GM15510 (cell line): ENCODE measurements around the gene FARP1.

Experiments used
- POLR2A ChIP-seq: IDR thresholded peaks from 3 replicates; pipeline ENCODE4 v1.6.1; 2011; ENCODE audit warnings: borderline replicate concordance; ENCODE audit not compliant: insufficient read length; ENCODE audit errors: extremely low read depth

The FARP1 gene

DNA sequence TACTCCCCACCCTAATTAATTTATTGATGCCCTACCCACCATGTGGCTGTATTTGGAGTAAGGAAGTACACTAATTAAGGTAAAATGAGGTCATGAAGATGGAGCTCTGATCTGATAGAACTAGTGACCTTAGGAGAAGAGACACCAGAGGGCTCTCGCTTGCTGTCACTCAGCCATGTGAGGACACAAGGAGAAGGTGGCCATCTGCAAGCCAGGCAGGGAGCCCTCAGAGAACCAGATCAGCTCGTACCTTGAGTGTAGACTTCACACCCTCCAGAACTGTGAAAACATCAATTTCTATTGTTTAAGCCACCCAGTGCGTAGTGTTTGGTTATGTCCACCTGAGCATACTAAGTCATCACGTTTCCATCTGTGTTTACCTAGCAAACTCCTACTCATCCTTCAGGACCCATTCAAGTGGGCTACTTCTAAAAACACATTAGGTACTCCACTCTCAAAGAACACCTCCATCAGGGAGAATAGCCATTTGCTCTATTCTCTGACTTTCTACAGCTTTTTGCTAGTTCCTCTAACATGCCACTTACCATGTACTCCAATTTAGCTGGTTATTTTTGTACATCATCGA lies 191.8 kb downstream of the FARP1 start:
- TF ChIP-seq POLR2A = no peak

DNA sequence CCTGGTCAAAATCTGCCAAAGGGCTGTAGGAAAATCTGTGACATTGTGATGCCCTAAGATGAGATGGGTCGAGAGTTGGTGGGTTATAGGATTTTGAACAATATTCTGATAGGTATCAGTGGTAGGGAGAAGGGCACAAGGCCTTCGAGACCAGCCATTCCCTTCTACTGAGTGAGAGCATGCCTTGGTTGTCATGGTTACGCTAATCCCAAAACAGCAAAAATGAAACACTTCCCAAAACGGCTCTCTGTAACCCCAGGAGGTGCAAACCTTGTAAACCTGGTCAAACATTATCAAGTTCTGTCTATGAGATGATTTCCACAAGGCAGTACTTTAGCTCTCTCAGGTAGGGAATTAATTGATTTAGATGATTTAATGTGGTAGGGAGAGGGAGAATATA lies 192.8 kb downstream of the FARP1 start:
- TF ChIP-seq POLR2A = no peak

DNA sequence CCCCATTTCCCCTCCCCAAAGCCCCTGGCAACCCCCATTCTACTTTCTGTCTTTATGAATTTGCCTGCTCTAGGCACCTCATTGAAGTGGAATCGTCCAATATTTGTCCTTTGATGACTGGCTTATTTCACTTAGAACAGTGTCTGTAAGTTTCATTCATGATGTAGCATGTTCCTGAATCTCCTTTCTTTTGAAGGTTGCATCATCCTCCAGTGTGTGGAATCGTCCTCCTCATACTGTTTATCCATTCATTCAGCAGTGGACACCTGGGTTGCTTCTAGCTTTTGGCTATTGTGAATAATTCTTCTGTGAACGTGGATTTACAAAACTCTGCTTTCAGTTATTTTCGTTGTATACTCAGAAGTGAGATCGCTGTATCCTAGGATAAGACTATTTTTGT lies 195.4 kb downstream of the FARP1 start:
- TF ChIP-seq POLR2A = no peak

DNA sequence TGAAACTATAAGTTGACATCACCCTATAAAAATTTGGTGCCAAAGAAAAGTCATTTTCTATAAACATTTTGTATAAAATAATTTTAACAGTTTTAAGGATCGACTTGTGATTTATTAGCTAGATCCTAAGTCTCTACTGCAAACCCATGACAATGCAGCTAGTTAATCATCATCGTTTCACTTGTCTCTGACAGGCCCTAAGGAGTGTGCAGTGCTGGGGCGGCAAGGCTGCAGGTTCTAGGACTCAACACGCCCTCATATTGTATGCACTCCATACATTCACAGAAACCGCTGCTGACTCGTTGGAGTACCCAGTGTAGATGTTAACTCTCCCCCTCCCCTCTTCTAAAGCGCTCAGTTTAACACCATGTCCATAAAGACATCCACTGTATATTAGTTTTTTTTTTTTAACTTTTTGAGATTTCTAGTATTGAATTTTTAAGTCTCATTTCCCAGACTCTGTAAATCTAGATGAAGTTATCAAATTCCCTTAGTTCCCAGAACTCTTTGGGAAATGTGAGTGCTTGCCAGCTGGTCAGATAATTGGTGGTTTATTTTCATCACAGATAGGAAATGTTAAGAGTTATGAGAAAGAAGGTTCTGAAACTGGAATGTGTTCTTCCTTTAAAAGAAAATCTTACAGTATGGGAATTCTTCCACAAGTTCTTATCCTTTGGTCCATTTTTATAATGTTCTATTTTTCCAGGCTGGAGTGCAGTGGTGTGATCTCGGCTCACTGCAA lies 197.0 kb downstream of the FARP1 start:
- no peak for TF ChIP-seq POLR2A

DNA sequence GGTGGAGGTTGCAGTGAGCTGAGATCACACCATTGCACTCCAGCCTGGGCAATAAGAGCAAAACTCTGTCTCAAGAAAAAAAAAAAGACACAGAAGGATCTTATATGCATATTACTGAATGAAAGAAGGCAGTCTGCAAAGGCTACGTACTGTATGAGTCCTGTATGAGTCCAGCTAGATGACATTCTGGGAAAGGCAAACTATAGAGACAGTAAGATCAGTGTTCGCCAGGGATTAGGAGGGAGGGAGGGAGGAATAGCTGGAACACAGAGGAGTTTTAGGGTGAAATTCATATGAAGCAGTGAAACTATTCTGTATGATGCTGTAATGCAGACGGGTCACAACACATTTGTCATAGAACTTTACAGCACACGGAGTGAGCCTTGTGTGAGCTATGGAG lies 200.1 kb downstream of the FARP1 start:
- TF ChIP-seq POLR2A = no peak

DNA sequence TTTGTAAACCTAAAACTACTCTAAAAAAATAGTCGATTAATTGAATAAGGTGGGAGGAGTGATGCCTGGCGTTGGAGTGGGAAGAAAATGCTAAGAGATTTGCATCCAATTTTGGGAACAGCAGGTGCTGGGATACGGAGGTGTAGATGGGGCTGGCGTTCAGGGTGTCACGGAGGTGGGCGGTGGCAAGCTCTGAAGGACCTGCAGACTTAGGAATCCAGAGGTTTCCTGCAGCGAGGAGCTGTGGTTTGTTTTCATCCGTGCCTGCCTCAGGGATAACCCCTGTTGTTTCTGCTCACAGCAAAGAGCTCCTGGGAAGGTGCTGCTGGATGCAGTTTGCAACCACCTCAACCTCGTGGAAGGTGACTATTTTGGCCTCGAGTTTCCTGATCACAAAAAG lies 200.6 kb downstream of the FARP1 start:
- no peak for TF ChIP-seq POLR2A

DNA sequence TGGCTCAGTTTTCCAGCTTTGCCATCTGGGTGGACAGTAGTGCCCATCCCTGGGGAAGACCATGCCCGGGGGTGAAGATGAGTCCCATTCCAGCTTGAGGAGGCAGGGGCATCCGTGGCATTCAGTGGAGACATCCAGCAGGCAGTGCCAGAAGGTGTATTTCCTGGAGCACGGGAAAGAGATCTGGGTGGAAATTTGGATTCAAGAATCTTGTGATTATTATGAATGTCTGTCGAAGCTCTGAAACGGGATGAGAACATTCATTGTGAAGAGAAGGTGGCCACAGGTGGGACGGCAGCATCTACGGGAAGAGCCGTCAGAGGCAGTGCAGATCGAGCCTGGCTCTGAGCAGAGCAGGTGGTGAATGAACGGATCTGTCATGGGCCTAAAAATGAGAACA lies 201.5 kb downstream of the FARP1 start:
- no peak for TF ChIP-seq POLR2A

DNA sequence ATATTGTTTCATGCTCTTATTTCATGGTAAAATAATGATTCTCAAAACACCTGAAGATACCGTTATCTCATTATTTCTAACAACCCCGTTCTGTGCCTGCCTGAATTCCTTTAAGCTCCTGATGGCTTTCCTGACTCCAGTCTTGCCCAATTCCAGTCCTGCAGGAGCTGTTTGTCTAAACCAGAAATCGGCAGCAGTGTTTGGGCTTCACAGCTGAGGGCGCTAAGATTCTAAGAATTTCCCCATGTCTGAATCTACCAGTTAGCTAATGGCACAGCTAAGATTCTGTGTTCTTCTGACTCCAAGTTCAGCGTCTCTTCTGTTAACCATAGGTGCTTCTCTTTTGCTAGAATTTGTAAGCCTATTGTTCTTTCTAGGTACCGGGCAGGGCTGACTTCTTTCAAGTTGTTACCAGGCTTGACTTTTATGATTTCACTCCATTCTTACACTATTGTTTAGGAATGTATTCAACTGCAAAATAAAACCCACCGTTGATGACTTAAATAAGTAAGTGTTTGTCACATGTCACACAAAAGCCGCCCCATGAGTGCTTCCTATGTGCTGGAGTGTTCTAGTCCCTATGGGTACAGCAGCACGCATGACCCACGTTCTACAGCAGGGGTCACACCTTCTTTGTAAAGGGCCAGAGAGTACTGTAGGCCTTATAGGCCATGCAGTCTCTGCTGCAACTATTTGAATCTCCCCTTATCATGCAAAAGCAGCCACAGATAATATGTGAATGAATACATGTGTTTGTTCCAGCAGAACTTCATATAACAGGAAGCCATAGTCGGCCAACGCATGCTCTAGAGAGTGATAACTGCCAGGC lies 202.4 kb downstream of the FARP1 start:
- TF ChIP-seq POLR2A = no peak

DNA sequence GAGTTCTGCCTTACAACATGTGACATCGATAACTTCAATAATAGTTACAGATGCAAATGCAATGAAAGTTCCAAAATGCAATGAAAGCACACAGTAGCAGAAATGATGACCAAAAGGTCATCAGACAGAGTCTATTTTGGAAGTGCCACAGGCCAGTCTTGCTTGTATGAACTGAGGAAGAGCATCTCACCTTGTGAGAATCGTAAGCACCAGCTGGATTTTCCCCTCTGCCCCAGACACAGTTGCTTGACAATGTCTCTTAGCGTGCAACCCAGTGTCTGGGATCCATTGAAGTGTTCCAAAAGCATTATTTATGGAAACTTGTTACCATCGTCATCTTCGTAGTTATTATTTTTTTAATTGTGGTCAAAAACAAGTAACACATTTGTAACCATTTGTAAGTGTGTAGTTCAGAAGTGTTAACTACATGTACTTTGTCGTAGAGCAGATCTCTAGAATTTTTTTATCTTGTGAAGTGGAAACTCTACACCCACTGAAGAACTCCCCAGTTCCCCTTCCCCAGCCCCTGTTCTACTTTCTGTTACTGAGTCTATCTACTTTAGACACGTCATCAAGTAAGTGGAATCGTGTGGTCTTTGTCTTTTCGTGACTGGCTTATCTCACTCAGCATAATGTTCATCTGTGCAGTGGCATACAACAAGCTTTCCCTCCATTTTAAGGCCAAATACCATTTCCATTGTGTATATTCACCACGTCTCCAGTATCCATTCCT lies 204.2 kb downstream of the FARP1 start:
- TF ChIP-seq POLR2A = no peak

DNA sequence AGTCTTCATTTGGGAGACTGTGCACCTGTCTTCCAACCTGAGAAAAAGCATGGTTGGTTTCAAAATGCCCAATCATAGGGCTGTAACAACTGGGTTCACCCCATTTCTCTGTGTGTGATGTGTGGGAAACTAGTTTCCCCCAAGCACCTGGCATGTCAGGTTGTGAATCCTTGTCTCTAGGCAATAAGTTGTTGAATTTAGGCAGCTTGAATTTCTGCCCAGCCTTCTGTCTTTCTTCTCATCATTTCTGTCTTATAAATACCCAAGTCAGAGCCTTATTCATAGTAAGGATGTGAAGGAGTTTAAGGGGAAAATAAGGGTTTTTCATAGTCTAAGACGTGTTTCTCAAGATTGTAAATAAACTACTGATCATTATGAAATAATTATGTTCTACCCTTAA lies 204.9 kb downstream of the FARP1 start:
- TF ChIP-seq POLR2A = no peak

DNA sequence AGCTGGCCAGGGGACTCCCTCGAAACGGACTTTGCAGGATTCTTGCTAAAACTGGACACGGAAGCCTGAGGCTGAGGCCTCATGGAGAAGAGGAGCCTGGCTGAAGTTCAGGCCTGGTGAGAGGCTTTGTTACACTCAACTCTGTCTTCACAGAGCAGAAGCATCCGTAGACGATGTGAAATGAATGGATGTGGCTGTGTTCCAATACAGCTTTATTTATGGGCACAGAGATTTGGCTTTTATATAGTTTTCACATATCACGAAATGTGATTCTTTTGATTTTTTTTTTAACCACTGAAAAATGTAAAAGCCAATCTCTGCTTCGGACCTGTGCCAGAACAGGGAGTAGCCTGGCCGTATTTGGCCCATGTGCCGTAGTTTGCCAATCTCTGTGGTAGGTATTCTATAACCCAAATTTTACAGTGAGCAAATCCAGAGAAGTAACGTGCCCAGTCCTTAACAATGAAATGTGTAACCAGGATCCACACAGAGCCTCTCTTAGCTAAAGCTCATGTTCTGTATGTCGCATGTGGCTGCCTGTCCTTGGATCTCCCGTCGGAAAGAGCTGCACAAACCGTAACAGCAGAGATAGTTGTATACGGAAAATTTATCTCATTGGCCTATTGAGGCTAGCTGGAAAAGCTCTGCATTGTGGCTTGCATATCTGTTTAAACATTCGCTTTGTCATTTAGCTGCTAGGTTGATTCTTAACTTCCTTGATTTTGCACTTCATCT lies 205.7 kb downstream of the FARP1 start:
- no peak for TF ChIP-seq POLR2A

DNA sequence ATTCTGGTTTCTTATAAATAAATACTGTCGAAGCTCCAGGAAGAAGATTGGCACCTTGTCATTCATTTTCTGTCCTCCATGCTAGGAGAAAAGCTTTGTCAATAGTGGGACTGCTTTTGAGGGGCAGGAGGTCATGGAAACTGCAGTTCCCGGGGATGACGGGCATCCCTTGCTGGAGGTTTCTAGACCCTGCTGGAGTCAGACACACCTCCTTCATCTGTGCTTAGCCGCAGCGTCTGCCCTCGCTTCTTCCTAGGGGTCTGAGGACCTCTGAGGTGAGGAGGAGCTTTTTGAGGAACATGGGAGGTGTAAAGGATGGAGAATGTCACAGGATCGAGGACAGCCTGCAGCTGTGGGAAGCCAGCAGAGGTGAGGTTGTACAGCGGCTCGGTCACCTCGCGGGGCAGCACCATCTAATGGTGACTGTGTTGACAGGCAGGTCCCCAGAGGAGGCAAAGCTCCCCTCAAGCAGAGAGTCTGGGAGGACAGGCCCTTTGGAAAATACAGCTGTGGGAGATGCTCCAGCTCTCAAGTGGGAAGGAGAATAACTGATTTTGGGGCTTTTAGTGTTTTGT lies 206.9 kb downstream of the FARP1 start:
- TF ChIP-seq POLR2A = no peak

DNA sequence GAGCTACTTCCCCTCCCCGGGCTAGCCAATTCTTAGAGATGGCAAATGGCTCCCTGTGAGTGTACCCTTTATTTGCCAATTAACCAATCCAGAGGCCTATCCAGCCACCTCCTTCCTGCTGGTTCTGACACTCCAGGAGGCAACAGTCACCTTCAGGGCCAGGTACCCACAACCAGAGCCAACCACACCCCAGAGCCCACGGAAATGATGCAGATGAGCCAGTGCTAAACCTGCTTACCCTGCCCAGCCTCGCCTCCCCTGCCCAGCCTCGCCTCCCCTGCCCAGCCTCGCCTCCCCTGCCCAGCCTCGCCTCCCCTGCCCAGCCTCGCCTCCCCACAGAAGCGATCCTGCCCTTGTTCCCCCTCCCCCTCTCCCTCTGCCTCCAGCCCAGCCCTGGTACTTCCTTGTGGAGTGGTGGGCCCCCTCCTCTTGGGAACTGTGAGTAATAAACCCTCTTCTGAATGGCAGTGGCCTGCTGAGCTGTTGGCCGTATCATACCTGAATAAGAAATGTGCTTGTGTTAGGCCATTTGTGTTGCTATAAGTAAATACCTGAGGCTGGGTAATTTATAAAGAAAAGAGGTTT lies 207.9 kb downstream of the FARP1 start:
- TF ChIP-seq POLR2A = no peak

DNA sequence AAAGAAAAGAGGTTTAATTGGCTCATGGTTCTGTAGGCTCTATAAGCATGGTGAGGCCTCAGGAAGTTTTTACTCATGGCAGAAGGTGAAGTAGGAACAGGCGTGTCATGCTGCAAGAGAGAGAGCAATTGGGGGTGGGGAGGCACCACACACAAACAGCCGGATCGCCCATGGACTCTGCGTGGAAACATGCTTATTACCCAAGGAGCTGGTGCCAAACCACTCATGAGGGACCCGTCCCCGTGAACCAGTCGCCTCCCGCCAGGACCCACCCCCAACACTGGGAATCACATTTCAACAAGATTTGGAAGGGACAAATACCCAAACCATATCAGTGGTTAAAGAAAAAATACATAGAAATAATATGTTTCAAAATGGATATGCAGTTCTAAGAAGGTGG lies 208.7 kb downstream of the FARP1 start:
- no peak for TF ChIP-seq POLR2A
